HG03558 (cell line): ENCODE results near the gene ZNF839.
A peak's percentile ranks its signal among the peaks of the same experiment; 100 is the strongest.
"Not testable (repeated sequence)": the region's sequence is repeated elsewhere in the genome, so short reads cannot be mapped to it uniquely, and the experiment has no call there.

Experiments used
- ATAC-seq: cut with Tn5 transposase; IDR thresholded peaks from one replicate; pipeline ENCODE4 v1.9.1; 2021; ENCODE audit warnings: moderate number of reproducible peaks; ENCODE audit not compliant: unreplicated experiment; ENCODE audit errors: extremely low read depth

Gene ZNF839

DNA sequence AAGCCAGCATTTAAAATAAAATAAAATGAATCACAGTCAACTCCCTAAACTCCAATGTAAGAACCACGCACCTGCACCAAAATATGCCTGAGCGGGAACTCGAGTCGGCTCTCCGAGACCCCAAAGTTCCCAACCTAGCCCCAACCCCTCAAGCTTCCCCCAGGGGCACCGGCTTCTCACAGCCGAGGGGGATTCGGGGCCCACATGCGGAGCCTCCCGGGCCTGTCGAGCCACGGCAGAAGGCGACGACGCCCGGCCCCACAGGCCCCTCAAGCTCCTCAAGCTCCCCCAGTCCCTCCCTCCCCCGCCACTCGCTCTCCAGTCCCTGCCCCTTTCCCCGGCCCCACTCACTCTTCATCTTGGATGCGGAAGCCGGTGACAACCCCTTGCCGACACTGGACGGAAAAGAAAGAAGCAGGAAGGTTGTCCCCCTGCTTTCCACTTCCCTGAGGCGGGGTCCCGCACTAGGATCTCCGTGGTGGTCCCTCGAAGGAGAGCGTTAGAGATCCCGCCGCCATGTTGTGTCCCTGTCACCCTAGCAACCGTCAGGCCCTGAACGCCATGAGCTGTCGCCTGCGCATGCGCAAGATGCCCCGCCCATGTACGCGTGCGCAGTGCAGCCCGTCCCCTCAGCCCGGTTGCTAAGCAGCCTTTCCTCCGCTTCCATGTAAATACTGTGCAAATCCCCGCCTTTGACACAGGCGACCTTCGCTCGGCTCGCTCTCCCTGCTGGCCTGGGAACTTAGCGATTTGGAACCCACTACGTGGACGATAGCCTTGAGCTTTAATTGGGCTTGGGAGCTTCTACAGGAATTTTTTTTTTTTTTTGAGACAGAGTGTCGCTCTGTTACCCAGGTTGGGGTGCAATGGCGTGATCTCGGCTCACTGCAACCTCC is 14.7 kb upstream of the ZNF839 start, which contains the start of gene MOK:
Gene MOK, minus strand, starts transcription at position 554 of the 896 bp plus-strand sequence. Its CDS starts 196 bp downstream, at position 358.
- peak; percentile 71 for ATAC-seq

DNA sequence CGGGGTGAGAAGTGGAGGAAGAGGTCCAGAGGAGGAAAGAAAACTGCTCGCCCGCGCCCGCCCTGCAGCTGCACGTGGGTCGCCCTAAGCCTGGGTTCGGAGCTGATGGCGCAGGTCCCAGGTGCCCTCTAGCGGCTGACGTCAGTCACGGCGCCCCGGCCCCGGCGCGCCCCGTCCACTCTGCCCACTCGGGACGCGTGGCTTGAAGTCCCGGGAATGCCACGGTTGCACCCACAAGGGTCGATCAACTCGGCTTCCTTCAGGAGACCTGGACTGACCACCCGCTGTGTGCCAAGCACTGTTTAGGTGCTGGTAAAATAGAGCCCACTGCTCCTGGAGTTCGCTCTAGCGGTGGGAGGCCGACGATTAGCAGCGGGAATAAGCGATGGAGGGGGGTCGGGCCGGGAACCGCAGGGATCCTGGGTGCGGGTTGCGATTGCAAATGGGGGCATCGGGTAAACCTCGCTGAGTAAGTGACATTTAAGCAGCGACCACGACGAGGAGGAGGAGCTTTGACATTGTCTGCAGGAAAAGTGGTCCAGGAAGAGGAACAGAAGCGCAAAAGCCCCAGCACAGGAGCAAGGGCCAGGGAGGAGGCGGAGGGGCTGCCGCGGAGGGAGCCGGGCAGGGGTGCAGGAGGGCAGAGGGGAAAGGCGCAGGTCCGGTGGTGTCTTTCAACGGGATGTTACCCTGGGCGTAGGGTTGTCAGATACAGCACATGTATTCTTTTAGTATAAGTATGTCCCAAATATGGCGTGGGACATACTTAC is 5.1 kb upstream of the ZNF839 start:
- no peak for ATAC-seq

DNA sequence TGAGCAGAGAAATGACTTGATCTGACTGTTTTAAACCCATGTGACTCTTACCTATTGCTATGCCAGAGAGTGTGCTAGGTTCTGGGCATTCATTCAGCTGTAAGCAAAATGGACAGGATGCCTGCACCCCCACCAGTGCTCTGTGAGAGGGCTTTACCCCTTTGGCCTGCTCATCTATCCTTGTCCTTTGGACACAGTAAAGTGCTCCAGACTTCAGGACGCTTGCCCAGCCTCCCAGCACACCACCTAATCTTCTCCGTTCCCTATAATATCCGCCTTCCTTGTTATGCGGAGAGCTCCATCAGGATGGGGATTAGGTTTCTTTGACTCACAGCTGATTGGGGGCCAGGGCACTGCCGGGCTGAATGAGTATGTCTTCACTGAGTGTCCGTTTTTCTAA is 4.4 kb upstream of the ZNF839 start:
- ATAC-seq = no peak

DNA sequence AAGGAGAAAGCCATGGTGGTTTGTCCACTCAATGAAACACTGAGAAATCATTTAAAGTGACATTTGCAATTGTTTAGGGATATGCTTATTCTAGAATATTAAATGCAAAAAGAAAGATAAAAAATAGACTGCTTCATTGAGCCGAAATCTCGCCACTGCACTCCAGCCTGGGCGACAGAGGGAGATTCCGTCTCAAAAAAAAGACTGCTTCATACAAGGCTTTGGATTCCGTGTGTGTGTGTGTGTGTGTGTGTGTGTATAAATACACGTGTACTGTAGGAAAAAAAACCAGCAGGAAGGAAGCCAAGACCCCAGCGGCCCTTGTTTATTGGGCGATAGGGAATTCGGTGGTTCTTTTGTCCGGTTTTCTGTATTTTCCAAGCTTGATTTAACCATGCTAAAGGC is 3.2 kb upstream of the ZNF839 start:
- ATAC-seq = no peak

DNA sequence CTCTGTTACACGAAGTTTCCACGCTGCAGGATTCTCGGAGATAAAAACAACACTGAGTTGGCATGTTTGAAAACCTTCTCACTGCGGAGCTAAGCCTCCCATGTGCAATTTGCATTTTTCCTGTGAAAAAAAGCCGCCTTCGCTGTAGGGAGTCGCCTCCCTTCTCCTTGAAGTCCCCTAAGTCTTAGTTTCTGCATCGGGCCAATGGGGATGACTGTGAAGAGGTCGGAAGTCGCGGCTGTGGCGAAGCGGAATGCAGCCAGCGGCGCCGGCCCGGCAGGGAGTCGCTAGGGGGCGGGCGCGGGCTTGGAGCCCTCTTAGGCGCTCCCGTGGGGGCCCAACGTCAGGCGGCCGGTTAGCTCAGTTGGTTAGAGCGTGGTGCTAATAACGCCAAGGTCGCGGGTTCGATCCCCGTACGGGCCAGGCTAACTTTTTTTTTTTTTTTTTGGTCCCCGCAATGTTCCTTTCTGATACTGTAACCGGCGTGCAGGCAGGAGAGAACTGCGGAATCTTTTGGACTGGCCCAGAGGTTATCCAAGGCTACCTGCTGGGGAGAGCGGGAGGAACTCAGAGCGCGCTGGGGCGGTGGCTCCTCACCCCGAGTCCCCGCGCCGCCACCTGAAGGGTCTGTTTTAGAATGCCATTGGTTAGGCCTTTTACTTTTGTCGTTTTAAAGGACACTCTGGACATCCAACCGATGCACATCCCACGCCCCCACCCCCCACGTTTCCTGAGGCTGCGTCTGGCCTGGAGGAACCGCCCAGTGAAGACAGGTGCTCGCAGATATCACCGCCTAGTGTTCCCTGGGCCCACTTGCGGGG is 2.6 kb upstream of the ZNF839 start:
- peak; percentile 29 for ATAC-seq

DNA sequence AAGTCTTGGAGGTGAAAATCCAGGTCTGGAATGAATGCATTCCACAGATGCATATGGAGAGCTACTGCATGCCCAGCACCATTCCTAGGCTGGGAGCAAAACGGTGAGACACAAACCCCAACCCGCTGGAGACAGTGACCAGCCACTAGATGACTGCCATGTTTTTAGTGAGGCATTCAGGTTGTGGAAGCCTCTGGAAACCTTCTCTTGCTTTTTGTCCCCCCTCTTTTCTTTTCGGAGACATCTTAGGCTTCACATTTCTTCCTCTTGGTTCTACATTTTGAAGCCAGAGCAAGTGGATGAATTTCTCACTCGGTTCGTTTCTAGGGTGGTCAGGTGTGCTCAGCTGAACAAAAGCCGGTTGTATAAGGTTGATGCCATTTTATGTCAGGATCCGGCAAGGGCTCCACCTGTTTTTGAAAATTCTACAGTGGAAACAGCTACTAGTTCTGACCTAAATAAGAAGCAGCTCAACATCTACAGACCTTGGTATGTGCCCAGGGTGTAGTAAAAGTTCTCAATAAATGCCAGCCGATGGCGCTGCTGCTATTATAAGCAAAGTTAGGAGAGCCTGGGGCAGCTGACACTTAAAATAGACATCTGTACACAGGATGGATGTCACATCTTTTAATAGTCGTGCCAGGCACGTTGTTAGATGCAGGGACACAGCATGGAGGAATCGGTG is 1.8 kb upstream of the ZNF839 start:
- ATAC-seq = no peak

DNA sequence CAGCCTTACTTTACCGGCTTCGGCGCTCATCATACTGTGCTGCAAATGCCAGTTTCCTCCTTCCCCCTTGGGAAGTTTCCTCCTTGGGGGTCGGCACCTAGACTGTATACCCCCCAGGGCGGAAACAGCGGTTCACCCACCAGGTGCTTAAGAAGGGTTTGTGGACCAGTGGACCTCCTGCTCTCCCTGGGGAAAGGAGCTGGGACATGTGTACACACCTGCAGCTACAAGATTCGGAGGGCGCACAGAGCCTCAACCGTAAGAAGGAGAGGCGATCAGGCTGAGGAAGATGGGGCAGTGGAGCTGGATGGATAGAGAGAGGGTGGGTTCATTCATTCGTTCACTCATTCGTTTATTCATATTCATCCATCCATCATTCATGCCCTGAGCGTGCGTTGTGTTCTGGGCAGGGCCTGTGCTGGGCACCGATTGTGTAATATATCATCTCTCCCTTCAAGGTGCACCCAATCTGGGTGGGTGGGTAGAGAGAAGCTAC is 717 bp upstream of the ZNF839 start:
- no peak for ATAC-seq

DNA sequence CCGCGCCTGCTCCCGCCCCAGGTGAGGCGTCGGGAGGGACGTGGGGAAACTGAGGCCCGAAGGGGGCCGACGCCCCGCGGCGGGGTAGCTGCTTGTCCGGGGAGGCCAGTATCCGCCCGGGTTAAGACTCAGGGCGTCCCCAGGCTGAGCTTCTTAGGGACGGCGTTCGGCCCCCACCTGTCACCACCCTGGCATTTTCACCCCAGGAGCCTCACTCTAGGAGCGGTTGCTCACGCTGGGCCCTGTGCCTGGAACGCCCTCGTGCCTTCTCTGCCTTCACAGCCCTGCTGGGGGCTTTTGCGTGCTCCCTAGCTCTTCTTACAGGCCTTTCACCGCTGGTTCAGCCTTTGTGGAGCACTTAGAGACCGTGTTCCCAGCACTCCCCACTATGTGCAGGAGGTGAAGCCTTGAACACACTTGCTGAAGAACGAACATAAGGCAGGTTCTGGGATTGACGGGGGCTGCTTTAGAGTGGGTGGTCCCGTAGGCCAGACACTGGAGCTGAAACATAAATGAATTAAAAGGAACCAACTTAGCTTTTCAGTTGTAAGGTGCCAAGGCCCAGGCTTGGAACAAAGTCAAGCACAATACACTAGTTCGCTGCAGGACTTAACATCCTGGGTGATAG is 601 bp downstream of the ZNF839 start:
- no peak for ATAC-seq

DNA sequence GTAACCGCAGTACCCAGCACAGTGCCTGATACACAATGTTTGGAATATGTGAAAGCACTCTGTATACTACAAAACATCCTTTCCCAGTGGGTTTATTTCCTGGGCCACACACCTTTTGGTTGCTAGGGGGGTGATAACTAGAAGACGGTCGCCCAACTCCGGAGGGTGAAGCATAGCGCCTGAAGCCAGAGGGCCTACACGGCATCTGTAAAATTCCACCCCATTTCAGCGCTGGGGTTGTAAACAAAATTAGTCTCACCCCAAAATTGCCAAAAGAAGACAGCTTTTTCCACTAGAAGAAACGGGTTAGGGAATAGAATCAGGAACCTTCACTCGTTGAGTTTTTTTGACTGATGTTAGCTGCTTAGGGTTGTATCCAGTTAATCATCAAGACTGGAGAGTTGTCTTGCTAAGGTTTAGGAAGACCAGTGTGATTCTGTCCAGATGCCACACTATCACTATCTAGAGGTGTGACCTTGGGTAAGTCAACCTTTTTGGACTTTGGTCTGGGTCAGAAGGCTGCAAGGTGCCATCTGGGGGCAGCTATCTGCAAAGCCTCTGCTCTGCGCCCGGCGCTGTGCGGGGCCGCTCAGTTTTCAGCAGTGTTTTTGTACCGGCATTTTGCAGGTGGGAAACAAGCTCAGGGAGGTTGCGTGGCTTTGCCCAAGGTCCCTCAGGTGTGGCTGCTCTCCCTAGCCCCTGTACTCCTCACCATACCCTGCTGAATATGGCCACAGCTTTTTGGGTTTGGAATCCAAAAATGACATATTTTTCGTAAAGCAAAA is 1.3 kb downstream of the ZNF839 start:
- ATAC-seq = no peak

DNA sequence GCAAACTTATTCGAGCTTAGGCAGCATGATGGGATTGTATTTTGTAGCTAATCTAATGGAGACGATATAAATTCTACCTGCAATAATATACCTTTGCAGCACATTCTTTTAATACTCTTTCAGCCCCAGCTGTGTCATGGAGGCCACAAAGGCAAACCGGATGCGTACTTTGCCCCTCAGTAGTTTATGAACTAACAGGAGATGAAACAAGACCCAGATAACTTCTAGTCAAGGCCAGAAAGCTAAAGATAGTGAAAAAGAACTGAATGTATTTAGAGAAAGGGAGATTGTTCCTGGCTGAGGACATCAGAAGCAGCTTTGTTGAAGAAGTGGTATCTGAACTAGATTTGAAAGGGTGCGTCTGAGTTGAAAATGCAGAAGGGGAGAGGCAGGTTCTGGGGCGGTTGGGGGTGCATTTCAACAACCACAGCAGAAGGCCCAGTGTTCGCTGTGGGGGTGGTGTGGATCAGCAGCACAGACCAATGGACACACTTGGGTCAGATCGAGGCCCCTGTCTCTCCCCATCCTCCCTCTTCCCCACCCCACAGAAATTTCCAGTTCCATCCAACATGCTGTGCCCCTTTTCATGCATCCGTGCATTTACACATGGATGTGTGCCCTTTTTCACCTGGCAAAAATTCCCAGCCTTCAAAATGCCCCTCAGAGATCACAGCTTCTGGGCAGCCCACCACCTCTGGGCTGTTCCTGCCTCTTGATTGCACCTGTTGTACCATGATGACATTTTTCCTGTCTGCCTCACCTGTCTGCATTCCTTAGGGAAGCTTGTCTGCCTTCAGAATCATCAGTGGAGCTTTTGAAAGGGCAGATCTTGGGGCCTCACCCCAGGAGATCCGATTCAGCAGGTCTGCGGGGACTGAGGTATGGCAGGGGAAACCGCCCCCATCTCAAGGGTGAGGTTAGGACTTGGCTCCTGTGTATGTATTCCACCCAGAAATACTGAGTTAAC is 2.2 kb downstream of the ZNF839 start:
- ATAC-seq = no peak

DNA sequence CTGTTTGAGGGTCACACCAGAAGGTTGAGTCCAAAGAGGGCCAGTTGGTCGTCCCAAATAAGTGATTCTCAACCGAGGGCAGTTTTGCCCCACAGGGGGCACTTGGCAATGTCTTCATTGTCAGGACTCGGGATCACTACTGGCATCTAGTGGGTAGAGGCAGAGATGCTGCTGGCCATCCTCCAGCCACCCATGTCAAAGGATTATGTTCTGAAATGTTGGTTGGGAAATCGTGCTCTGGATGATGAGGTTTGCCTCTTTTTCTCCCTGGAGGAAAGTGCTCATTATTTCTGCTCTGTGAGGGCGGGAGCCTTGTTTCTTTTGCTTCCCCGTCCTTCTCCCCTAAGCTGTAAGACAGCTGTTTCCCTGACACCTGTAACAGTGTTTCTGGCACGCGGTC is 3.6 kb downstream of the ZNF839 start:
- no peak for ATAC-seq

DNA sequence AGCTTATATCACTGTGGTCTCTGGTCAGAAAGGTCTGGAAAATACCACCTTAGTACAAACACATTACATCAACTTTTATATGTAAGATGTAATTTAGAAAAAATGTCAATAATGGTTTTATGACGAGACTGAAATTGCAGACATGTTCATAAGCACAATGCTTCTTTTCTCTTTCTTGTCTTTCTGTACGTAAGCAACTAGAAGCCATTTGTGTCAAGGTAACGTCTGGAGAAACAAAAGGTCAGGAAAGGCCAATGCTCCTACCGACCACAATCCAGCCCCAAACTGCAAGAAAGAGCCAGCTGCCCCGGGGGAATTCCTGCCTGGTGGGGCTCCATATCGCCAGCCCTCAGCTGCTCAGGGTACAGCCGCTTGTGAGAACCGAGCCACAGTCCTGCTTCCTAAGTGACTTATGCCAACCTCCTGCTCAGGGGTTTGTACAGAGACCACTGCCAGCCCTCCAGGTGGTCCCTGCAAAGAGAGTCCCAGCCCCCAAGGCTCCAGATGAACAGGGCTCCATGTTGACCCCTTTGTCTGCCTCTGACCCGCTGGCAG is 6.3 kb downstream of the ZNF839 start:
- ATAC-seq = no peak

DNA sequence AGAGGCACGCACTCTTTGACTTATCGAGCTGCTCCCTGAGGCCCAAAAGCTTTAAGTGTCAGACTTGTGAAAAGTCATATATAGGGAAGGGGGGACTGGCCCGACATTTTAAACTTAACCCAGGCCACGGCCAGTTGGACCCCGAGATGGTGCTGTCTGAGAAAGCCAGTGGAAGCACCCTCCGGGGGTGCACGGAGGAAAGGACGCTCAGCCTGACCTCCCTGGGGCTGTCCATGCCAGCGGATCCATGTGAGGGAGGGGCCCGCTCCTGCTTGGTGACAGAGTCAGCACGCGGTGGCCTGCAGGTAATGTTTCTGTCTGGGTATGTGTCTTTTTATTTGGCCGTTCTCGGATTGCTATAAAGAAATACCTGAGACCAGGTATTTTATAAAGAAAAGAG is 7.0 kb downstream of the ZNF839 start:
- ATAC-seq = no peak

DNA sequence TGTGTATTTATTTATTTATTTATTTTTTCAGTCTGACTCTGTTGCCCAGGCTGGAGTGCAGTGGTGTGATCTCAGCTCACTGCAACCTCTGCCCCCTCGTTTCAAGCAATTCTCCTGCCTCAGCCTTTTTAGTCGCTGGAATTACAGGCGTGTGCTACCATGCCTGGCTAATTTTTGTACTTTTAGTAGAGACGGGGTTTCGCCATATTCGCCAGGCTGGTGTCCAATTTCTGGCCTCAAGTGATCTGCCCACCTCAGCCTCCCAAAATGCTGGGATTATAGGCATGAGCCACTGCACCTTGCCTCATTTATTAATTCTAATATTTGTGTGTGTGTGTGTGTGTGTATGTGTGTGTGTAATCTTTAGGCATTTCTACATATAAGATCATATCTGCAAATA is 9.8 kb downstream of the ZNF839 start:
- ATAC-seq = not testable (repeated sequence)

DNA sequence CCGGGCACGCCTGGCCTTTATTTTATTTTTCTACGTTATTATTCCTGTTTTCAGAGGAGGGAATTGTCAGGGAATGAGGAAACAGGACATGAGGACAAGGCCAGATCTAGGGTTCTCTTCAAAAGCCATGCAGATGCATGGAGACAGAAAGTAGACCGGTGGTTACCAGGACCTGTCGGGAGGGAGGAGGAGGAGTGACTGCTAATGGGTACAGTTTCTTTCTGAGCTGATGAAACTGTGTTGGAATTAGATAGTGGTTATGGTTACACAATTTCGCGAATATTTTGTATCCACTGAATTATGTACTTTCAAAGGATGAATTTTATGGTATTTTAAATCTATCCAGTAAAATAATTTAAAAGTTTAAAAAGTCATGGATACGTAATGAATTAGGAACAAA is 11.3 kb downstream of the ZNF839 start:
- ATAC-seq = no peak

DNA sequence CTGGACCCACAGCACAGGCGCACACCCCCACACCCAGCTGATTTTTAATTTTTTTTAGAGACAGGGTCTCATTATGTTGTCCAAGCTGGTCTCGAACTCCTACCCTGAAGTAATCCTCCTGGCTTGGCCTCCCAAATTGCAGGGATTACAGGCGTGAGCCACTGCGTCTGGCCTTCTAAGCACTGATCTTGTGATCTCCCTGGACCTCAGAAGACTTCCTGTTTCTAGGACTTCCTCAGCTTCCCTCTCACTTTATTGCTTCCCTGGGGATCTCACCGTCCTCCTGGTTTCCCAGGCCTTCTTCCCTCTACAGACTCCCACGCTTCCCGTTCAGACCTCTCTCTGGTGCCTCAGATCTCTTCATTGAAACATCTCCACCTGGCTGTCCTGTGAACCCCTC is 13.8 kb downstream of the ZNF839 start:
- ATAC-seq = no peak
